22Rv1 (cell line): Measurements from ENCODE around the gene ATRNL1.

ENCODE experiments used
- ZFX ChIP-seq: fragments of 450-650 bp; IDR thresholded peaks from 2 replicates; pipeline ENCODE4 v1.6.1; 2017; ENCODE audit warnings: antibody characterized with exemption, borderline replicate concordance
- TF ChIP-seq, protein P1 (sequence below): fragments of 450-650 bp; IDR thresholded peaks from 2 replicates; pipeline ENCODE4 v1.5.1; 2017; ENCODE audit warnings: mild to moderate bottlenecking

DNA sequence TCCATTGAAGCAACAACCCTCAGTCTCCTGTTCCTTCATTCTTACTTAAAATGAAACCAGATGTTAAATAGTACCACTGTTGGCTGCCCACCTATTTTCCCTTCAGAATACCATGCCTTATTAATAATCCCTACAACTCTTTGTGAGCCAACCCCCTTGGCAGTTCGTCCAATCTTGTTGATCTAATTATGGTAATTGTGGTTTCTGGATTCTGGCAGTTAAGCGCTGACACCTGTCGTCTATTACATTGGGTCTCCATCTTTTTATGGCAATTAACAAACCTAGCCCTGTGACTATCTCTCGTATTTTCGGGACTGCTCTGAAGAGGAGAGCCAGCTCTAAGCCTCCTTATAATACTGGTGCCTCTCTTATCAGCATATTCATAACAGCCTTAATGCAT is 432.0 kb downstream of the ATRNL1 start:
- TF ChIP-seq, protein P1, sequence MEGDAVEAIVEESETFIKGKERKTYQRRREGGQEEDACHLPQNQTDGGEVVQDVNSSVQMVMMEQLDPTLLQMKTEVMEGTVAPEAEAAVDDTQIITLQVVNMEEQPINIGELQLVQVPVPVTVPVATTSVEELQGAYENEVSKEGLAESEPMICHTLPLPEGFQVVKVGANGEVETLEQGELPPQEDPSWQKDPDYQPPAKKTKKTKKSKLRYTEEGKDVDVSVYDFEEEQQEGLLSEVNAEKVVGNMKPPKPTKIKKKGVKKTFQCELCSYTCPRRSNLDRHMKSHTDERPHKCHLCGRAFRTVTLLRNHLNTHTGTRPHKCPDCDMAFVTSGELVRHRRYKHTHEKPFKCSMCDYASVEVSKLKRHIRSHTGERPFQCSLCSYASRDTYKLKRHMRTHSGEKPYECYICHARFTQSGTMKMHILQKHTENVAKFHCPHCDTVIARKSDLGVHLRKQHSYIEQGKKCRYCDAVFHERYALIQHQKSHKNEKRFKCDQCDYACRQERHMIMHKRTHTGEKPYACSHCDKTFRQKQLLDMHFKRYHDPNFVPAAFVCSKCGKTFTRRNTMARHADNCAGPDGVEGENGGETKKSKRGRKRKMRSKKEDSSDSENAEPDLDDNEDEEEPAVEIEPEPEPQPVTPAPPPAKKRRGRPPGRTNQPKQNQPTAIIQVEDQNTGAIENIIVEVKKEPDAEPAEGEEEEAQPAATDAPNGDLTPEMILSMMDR = no peak
- TF ChIP-seq ZFX = no peak
